Neural cell (in vitro differentiated cells): ENCODE measurements around the gene CSNK2A3. TPM values are rescaled to one million over a fixed set of nuclear protein-coding genes. Genes with fewer than 3 reads are reported as not detected.

Experiments used
- H2AFZ ChIP-seq: fragments of 200-600, 300-800 bp; sonication (generic), shearing (Covaris generic); 2 replicates; pipeline ENCODE4 v1.6.0; 2014; ENCODE audit warnings: low read depth, mild to moderate bottlenecking, antibody characterized with exemption, low read length, moderate library complexity
- H3F3A ChIP-seq: fragments of 200-600 bp; shearing (Covaris generic); 2 replicates; pipeline ENCODE4 v1.6.1; 2016; ENCODE audit warnings: mild to moderate bottlenecking, moderate library complexity, mixed read lengths, antibody characterized with exemption, low read length; ENCODE audit not compliant: insufficient read depth, poor library complexity, severe bottlenecking
- H3K27ac ChIP-seq: fragments of 200-600, 300-800 bp; sonication (generic), shearing (Covaris generic); 2 replicates; pipeline ENCODE4 v1.5.1; 2014; ENCODE audit warnings: mild to moderate bottlenecking, low read length, moderate library complexity
- H3K27me3 ChIP-seq: fragments of 300-800, 200-600 bp; sonication (generic), shearing (Covaris generic); 2 replicates; pipeline ENCODE4 v1.6.0; 2014; ENCODE audit warnings: mild to moderate bottlenecking, low read depth, low read length, moderate library complexity; ENCODE audit not compliant: insufficient read depth
- H3K36me3 ChIP-seq: fragments of 300-800, 200-600 bp; sonication (generic), shearing (Covaris generic); 2 replicates; pipeline ENCODE4 v1.5.1; 2014; ENCODE audit warnings: mild to moderate bottlenecking, antibody characterized with exemption, low read length, moderate library complexity; ENCODE audit not compliant: insufficient read depth
- H3K4me2 ChIP-seq: fragments of 300-800, 200-600 bp; sonication (generic), shearing (Covaris generic); 2 replicates; pipeline ENCODE4 v1.6.0; 2014; ENCODE audit warnings: mild to moderate bottlenecking, low read length
- H3K4me3 ChIP-seq: fragments of 300-800, 200-600 bp; sonication (generic), shearing (Covaris generic); 2 replicates; pipeline ENCODE4 v1.5.1; 2014; ENCODE audit warnings: mild to moderate bottlenecking, low read length, moderate library complexity
- H3K79me2 ChIP-seq: fragments of 200-600 bp; shearing (Covaris generic); replicated peaks from 2 replicates; pipeline ENCODE4 v1.6.0; 2014; ENCODE audit warnings: mild to moderate bottlenecking, low read length, moderate library complexity; ENCODE audit not compliant: insufficient read depth
- H3K9ac ChIP-seq: fragments of 300-800, 200-600 bp; sonication (generic), shearing (Covaris generic); 2 replicates; pipeline ENCODE4 v1.6.1; 2016; ENCODE audit warnings: mild to moderate bottlenecking, low read length, mixed read lengths
- H3K9me2 ChIP-seq: fragments of 200-600 bp; shearing (Covaris generic); 2 replicates; pipeline ENCODE4 v1.6.1; 2016; ENCODE audit warnings: mild to moderate bottlenecking, low read length, mixed read lengths; ENCODE audit not compliant: insufficient read depth
- H3K9me3 ChIP-seq: fragments of 200-600, 300-800 bp; sonication (generic), shearing (Covaris generic); 2 replicates; pipeline ENCODE4 v1.6.1; 2016; ENCODE audit warnings: mild to moderate bottlenecking, mixed run types, low read length, moderate library complexity, mixed read lengths
- H4K20me1 ChIP-seq: fragments of 200-600 bp; shearing (Covaris generic); 2 replicates; pipeline ENCODE4 v1.6.1; 2016; ENCODE audit warnings: mild to moderate bottlenecking, mixed run types; ENCODE audit not compliant: insufficient read depth
- CTCF ChIP-seq: fragments of 450-650 bp; IDR thresholded peaks from 2 replicates; pipeline ENCODE4 v1.5.1; 2014; ENCODE audit warnings: antibody characterized with exemption, mild to moderate bottlenecking, moderate library complexity; ENCODE audit not compliant: poor library complexity, severe bottlenecking
- EP300 ChIP-seq: fragments of 450-650 bp; conservative IDR thresholded peaks from 2 replicates; pipeline ENCODE4 v1.6.1; 2014; ENCODE audit warnings: antibody characterized with exemption, mild to moderate bottlenecking, moderate library complexity; ENCODE audit not compliant: poor library complexity, severe bottlenecking
- EZH2 ChIP-seq: fragments of 200-600, 300-800 bp; shearing (Covaris generic), sonication (generic); IDR thresholded peaks from 2 replicates; pipeline ENCODE4 v1.6.1; 2014; ENCODE audit warnings: antibody characterized with exemption, low read length, borderline replicate concordance, mild to moderate bottlenecking; ENCODE audit not compliant: insufficient read depth, poor library complexity, severe bottlenecking
- MXI1 ChIP-seq: fragments of 450-650 bp; conservative IDR thresholded peaks from 2 replicates; pipeline ENCODE4 v1.6.1; 2014; ENCODE audit warnings: antibody characterized with exemption, mild to moderate bottlenecking; ENCODE audit not compliant: poor library complexity, severe bottlenecking
- POLR2AphosphoS5 ChIP-seq: IDR thresholded peaks from 2 replicates; pipeline ENCODE4 v1.6.1; 2012
- RAD21 ChIP-seq: fragments of 450-650 bp; conservative IDR thresholded peaks from 2 replicates; pipeline ENCODE4 v1.6.1; 2014; ENCODE audit warnings: antibody characterized with exemption, mild to moderate bottlenecking, moderate library complexity
- REST ChIP-seq: IDR thresholded peaks from 2 replicates; pipeline ENCODE4 v1.6.1; 2012; ENCODE audit warnings: borderline replicate concordance
- SMC3 ChIP-seq: fragments of 450-650 bp; conservative IDR thresholded peaks from 2 replicates; pipeline ENCODE4 v1.6.1; 2014; ENCODE audit warnings: antibody characterized with exemption, mild to moderate bottlenecking, moderate library complexity; ENCODE audit not compliant: poor library complexity
- TAF1 ChIP-seq: IDR thresholded peaks from 2 replicates; pipeline ENCODE4 v1.6.1; 2012; ENCODE audit warnings: low read depth
- polyA plus RNA-seq: library from polyadenylated mRNA; depleted of rRNA; stranded (reverse); fragments of >200 nt; gene quantifications from 2 replicates; pipeline ENCODE4 v1.2.3, GENCODE V29; 2014

Gene CSNK2A3
- polyA plus RNA-seq, 1 donor from 2014 or later: 2.1 TPM

GRCh38 chr11:11309906-11310305 is 43.1 kb downstream of the CSNK2A3 start:
- Histone ChIP-seq H2AFZ (no peak overlapping the region), H3K27me3 (no peaks in the 10 kb centered on the region), H3K9ac (no peak overlapping the region), H3K4me3 (no peak overlapping the region), H3K79me2 (no peaks in the 10 kb centered on the region), H3K4me2 (no peak overlapping the region), H3K9me2 (no peaks in the 10 kb centered on the region), H3F3A (no peaks in the 10 kb centered on the region), H3K9me3 (no peaks in the 10 kb centered on the region), H3K27ac (no peak overlapping the region), H3K36me3 (no peaks in the 10 kb centered on the region), H4K20me1 (no peaks in the 10 kb centered on the region)
- no peak for TF ChIP-seq CTCF
- TF ChIP-seq RAD21: no peak
- no peak for TF ChIP-seq SMC3
- no peak for TF ChIP-seq MXI1
- TF ChIP-seq POLR2AphosphoS5: no peak
- no peak for TF ChIP-seq TAF1
- TF ChIP-seq REST: no peak
- TF ChIP-seq EZH2: no peak
- no peak for TF ChIP-seq EP300

GRCh38 chr11:11308249-11308648 is 44.8 kb downstream of the CSNK2A3 start:
- no peak overlapping the region for H3K9ac ChIP-seq
- TF ChIP-seq POLR2AphosphoS5 (no peak), SMC3 (no peak), EP300 (no peak), EZH2 (no peak), REST (no peak), TAF1 (no peak), RAD21 (no peak), CTCF (no peak), MXI1 (no peak)

More at GRCh38 chr11:11308249-11308648, 44.8 kb downstream of the CSNK2A3 start:
- Histone ChIP-seq H3K27me3 (no peaks in the 10 kb centered on the region), H3K4me2 (no peak overlapping the region), H3K9me2 (no peaks in the 10 kb centered on the region), H3K36me3 (no peaks in the 10 kb centered on the region), H3K4me3 (no peak overlapping the region), H4K20me1 (no peaks in the 10 kb centered on the region), H3F3A (no peaks in the 10 kb centered on the region), H2AFZ (no peak overlapping the region), H3K27ac (no peak overlapping the region), H3K9me3 (no peaks in the 10 kb centered on the region), H3K79me2 (no peaks in the 10 kb centered on the region)
